HFF-Myc (cell line): ENCODE measurements around the gene SPG7.

Experiments
- DNase-seq: peaks from one replicate; pipeline ENCODE4 v3.0.0-alpha.2; 2011; ENCODE audit warnings: low read depth; ENCODE audit errors: extremely low read depth
- H3K4me3 ChIP-seq: replicated peaks from 2 replicates; pipeline ENCODE4 v1.5.1; 2011; ENCODE audit warnings: low read depth, mild to moderate bottlenecking, control low read depth, low read length
- TF ChIP-seq, protein P1 (sequence below): IDR thresholded peaks from 2 replicates; pipeline ENCODE4 v1.5.1; 2012; ENCODE audit warnings: mild to moderate bottlenecking, low read depth, low read length, control low read depth; ENCODE audit errors: missing control alignments

SPG7 gene

DNA sequence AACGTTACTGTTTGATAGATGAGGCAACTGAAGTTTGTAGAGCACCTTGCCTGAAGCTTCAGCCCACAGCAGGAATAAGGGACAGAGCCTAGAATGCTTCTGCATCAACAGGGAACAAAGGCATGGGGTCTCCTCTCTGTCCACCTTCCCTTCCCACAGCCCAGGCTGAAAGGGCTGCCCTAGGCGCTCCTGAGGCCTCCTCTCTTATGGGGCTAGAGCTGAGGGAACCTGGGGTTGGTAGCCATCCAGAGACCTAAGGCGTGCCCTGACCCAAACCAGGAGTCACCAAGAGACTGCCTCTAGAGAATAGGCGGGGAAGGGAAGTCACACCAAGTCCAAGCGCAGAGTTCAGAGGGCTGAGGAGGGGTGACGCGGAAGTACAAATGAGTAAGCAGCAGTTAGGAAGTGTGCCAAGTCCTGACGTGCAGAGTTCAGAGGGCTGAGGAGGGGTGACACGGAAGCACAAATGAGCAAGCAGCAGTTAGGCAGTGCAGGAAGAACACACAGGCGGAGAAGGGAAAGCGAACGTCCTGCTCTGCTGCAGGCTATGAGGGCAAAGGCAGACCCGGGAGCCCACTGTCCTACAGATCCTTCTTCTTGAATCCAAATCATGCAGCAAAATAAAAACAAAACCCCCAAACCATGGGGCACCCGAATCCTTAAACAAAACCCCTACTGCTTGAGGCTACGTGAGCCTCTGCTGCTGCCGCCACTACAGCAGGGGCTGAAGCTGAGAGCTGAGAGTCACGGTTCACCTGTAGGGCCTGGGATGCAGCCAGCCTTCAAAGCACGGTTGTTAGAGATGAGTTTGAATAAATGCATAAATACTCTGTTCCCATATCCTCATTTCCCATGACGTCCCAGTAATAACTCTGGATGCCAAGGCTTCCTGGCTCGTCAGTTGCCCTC, 2.7 kb upstream of the SPG7 start:
- TF ChIP-seq, protein P1, sequence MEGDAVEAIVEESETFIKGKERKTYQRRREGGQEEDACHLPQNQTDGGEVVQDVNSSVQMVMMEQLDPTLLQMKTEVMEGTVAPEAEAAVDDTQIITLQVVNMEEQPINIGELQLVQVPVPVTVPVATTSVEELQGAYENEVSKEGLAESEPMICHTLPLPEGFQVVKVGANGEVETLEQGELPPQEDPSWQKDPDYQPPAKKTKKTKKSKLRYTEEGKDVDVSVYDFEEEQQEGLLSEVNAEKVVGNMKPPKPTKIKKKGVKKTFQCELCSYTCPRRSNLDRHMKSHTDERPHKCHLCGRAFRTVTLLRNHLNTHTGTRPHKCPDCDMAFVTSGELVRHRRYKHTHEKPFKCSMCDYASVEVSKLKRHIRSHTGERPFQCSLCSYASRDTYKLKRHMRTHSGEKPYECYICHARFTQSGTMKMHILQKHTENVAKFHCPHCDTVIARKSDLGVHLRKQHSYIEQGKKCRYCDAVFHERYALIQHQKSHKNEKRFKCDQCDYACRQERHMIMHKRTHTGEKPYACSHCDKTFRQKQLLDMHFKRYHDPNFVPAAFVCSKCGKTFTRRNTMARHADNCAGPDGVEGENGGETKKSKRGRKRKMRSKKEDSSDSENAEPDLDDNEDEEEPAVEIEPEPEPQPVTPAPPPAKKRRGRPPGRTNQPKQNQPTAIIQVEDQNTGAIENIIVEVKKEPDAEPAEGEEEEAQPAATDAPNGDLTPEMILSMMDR: no peak
- DNase-seq: peak; percentile 94
- no peak overlapping the region for H3K4me3 ChIP-seq

DNA sequence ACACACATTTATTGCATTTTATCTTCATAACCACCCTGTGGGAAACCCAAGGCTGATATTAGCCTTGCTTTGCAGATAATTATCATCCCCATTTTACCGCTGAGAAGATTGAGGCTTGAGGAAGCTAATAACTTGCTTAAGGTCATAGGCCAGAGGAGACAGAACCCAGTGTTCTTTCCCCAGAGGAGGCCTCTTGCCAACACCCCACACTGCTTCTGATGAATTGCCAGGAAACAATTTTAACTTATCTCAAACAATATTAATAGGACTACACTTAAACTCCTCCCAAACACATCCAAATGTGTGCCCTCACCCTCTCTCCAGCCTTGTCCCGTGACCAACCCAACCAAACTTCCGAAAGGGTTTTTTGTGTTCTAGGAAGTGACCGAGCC, 2.1 kb upstream of the SPG7 start:
- no peak overlapping the region for H3K4me3 ChIP-seq

DNA sequence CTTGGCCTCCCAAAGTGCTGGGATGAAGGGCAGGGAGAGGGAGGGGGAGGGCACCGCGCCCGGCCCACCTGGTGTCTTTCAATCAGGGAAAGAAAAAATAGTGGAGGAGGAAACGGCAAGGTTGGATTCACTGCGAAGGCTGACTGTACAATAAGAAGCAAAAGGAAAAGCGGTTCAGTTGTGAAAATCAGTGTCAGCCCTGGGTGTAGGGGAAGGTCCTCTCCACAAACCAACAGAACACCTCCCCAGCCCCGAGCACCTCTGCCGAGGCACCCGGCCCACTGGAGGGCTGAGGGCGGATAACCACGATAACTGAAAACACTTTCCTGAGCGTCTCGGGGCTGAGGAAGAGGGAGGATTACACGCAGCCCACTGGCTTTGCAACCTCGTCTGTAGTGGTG, 1.4 kb upstream of the SPG7 start:
- TF ChIP-seq, protein P1: no peak
- peak overlapping the region; percentile 95 for H3K4me3 ChIP-seq
- DNase-seq: no peak

More for the DNA sequence above, 2.1 kb upstream of the SPG7 start:
- no peak for DNase-seq
- TF ChIP-seq, protein P1: no peak

DNA sequence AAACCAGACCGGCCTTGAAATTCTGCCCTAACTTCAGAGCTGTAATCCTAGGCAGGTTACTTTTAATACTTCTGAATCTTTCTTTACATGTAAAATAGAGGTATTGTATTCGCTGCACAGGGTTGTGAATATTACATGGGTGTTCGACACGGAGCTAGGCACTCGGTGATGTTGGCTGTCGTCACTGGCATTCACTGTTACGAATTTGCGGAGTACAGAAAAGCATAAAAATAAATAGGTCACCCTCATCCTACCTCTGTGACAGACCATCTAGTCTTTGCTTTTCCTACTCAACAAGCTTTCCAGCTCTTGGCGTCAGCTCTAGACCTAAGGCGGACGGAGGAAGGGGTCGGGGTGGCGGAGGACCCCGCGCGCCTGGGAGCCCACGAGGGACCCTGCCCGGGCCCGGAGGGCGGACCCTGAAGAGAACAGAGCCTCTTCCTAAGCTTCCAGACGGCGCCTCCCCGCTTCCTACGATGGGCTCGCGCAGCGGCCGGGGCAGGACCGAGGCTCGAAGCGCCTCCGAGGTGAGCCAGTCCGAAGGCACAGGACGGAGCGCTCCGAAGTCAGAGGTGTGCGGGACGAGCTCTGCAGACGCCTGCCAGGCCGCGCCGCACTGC, 879 bp upstream of the SPG7 start:
- TF ChIP-seq, protein P1: no peak
- no peak for DNase-seq

DNA sequence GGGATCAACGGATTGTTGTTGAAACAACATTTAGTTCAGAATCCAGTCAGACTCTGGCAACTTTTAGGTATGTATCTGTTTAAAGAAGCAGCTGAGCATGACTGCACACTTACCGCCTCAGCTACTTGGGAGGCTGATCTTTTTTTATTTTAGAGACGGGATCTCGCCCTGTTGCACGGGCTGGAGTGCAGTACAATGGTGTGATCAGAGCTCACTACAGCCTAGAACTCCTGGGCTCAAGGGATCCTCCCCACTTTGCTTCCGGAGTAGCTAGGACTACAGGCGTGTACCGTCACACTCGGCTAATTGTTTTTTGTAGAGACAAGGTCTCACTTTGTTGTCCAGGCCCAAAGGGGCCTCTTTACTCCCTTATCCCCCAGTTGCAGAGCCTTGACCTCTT, 2.3 kb downstream of the SPG7 start:
- TF ChIP-seq, protein P1: no peak
- DNase-seq: no peak
- H3K4me3 ChIP-seq: no peak overlapping the region

More for the DNA sequence above, 879 bp upstream of the SPG7 start:
- H3K4me3 ChIP-seq: peak overlapping the region; percentile 95

DNA sequence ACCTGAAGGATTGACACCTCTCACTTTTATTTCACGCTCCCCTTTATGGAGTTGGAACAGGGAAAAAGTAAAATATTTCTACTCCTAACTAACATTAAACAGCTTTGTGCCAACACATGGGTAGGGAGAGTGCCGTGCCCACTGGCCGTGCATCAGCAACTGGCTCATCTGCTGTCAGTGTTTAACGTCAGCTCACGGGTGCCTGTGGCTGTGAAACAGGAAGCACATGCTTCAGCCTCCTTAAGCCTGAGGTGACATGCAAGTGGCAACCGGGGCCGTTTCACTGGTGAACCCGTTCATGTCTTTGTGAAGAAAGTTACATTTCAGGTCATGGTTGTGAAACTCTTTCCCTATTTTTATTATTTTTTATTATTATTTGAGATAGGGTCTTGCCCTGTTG, 3.2 kb downstream of the SPG7 start:
- TF ChIP-seq, protein P1: no peak
- H3K4me3 ChIP-seq: no peak overlapping the region

More for the DNA sequence above, 3.2 kb downstream of the SPG7 start:
- DNase-seq: no peak
